ENCODE results near the gene PLBD1. TPM values are rescaled to one million over a fixed set of nuclear protein-coding genes. Genes with fewer than 3 reads are reported as not detected.

PLBD1 gene
- total RNA-seq, 1 experiment from 2014 or later = 21.1 TPM

GRCh38 chr12:14612898-14613445, 45.3 kb upstream of the PLBD1 start:
- no peak overlapping the region for H3K27ac Mint-ChIP-seq (ENCODE audit: unreplicated experiment)
- no TSS peak for BruUV-seq (replicated peaks)

GRCh38 chr12:14612250-14612649, 44.6 kb upstream of the PLBD1 start:
- 0 out of 2 replicates have a peak, but pooled peaks cover 6% of the 10 kb centered on the region for H3K4me1 ChIP-seq
- peaks cover 6% of the 10 kb centered on the region; the same call in 1 of the 2 replicates for H3K9me3 ChIP-seq
- BruUV-seq (replicated peaks) = no TSS peak
- intact Hi-C loops (cut with micrococcal nuclease; ENCODE audit: unreplicated experiment) = no loop called here
- DNase-seq = no peak
- H3K4me1 Mint-ChIP-seq (ENCODE audit: low read depth, unreplicated experiment) = no peaks in the 10 kb centered on the region
- ChIA-PET CTCF (no interaction called here), POLR2A (no interaction called here)
- no peak for TF ChIP-seq CTCF (IDR thresholded peaks at IDR 0.05; ENCODE audit: insufficient read depth in 1 of 2, low read depth in 1 of 2, low read length in 1 of 2, severe bottlenecking in 1 of 2, unreplicated experiment in 1 of 2)
- H3K9me3 Mint-ChIP-seq (ENCODE audit: unreplicated experiment) = peaks cover 47% of the 10 kb centered on the region
- no peak overlapping the region for H3K4me3 ChIP-seq (ENCODE audit: low read depth, low read length)
- H3K27me3 Mint-ChIP-seq (ENCODE audit: insufficient read depth, unreplicated experiment) = no peaks in the 10 kb centered on the region
- H3K4me3 Mint-ChIP-seq (ENCODE audit: unreplicated experiment) = no peak overlapping the region
- no peaks in the 10 kb centered on the region for H3K27me3 ChIP-seq (replicated peaks; ENCODE audit: control insufficient read depth, insufficient read depth, low read length)
- no peak overlapping the region for H3K27ac Mint-ChIP-seq (ENCODE audit: unreplicated experiment)
- no peaks in the 10 kb centered on the region for H3K36me3 ChIP-seq (ENCODE audit: control insufficient read depth, insufficient read depth, low read length)
- H3K36me3 Mint-ChIP-seq (ENCODE audit: insufficient read depth, unreplicated experiment) = no peaks in the 10 kb centered on the region

More at GRCh38 chr12:14612898-14613445, 45.3 kb upstream of the PLBD1 start:
- 0 out of 2 replicates have a peak, but pooled peaks cover 6% of the 10 kb centered on the region for H3K4me1 ChIP-seq
- Mint-ChIP-seq H3K9me3 (ENCODE audit: unreplicated experiment) (peaks cover 40% of the 10 kb centered on the region), H3K27me3 (ENCODE audit: insufficient read depth, unreplicated experiment) (no peaks in the 10 kb centered on the region), H3K4me1 (ENCODE audit: low read depth, unreplicated experiment) (no peaks in the 10 kb centered on the region), H3K36me3 (ENCODE audit: insufficient read depth, unreplicated experiment) (no peaks in the 10 kb centered on the region), H3K4me3 (ENCODE audit: unreplicated experiment) (no peak overlapping the region)
- POLR2A ChIA-PET = no interaction called here
- intact Hi-C loops (cut with micrococcal nuclease; ENCODE audit: unreplicated experiment) = no loop called here
- TF ChIP-seq CTCF (IDR thresholded peaks at IDR 0.05; ENCODE audit: insufficient read depth in 1 of 2, low read depth in 1 of 2, low read length in 1 of 2, severe bottlenecking in 1 of 2, unreplicated experiment in 1 of 2) = no peak
- DNase-seq = no peak
- CTCF ChIA-PET = no interaction called here
- no peak overlapping the region for H3K4me3 ChIP-seq (ENCODE audit: low read depth, low read length)
- H3K36me3 ChIP-seq (ENCODE audit: control insufficient read depth, insufficient read depth, low read length) = no peaks in the 10 kb centered on the region
- peaks cover 3% of the 10 kb centered on the region; the same call in 1 of the 2 replicates for H3K9me3 ChIP-seq
- H3K27me3 ChIP-seq (replicated peaks; ENCODE audit: control insufficient read depth, insufficient read depth, low read length) = no peaks in the 10 kb centered on the region

DNA sequence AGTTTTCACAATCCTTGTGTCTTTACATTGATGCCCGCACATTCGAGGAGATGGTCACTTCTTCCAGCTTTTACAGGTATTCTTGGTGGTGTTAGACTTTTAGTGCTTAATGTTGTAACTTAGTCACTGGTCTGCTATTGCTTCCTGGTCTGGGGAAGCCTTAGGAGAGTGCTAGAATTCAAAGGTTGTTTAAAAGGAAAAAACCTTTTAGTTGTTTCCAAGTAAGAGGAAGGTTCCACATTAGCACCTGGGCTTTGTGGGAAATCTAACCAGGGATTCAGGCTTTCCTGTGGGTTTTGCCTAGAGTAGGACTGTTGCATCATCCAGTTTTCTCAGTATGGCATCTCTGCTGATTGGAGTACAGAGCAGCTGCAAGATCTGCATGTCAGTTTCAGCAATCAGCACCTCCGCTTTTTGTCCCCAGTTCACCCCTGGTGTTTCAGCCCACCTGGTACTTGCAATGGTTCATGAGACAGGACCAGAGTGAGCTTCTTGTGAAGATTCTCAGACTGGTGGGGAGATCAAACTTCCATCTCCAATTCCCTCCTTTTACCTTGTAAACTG, 44.0 kb upstream of the PLBD1 start:
- H3K36me3 Mint-ChIP-seq (ENCODE audit: insufficient read depth, unreplicated experiment) = no peaks in the 10 kb centered on the region
- H3K9me3 Mint-ChIP-seq (ENCODE audit: unreplicated experiment) = peaks cover 53% of the 10 kb centered on the region
- Histone ChIP-seq H3K9me3 (peaks cover 10% of the 10 kb centered on the region; the same call in 1 of the 2 replicates), H3K4me1 (0 out of 2 replicates have a peak, but pooled peaks cover 6% of the 10 kb centered on the region), H3K36me3 (ENCODE audit: control insufficient read depth, insufficient read depth, low read length) (no peaks in the 10 kb centered on the region), H3K4me3 (ENCODE audit: low read depth, low read length) (no peak overlapping the region), H3K27me3 (replicated peaks; ENCODE audit: control insufficient read depth, insufficient read depth, low read length) (no peaks in the 10 kb centered on the region)
- no peak for TF ChIP-seq CTCF (IDR thresholded peaks at IDR 0.05; ENCODE audit: insufficient read depth in 1 of 2, low read depth in 1 of 2, low read length in 1 of 2, severe bottlenecking in 1 of 2, unreplicated experiment in 1 of 2)
- intact Hi-C loops (cut with micrococcal nuclease; ENCODE audit: unreplicated experiment) = no loop called here
- no peaks in the 10 kb centered on the region for H3K4me1 Mint-ChIP-seq (ENCODE audit: low read depth, unreplicated experiment)
- H3K4me3 Mint-ChIP-seq (ENCODE audit: unreplicated experiment) = no peak overlapping the region
- ChIA-PET CTCF (no interaction called here), POLR2A (no interaction called here)
- H3K27ac Mint-ChIP-seq (ENCODE audit: unreplicated experiment) = no peak overlapping the region
- no peaks in the 10 kb centered on the region for H3K27me3 Mint-ChIP-seq (ENCODE audit: insufficient read depth, unreplicated experiment)
- no TSS peak for BruUV-seq (replicated peaks)
- DNase-seq = no peak
